HCT116 (cell line): ENCODE results near the gene ITIH3. TPM values are rescaled to one million over a fixed set of nuclear protein-coding genes. Genes with fewer than 3 reads are reported as not detected.

Experiments
- ATAC-seq: fragments of 200-7000 bp; cut with Tn5 transposase; 2 replicates; pipeline ENCODE4 v1.9.1; 2020; ENCODE audit warnings: mild to moderate bottlenecking, moderate library complexity
- BruUV-seq: library from RNA; stranded (reverse); fragments of 400-500 nt; replicated peaks from 2 replicates; lab custom pipeline; 2021; lab: Mats Ljungman, UMichigan
- CTCF ChIA-PET: fragments of 300-600 bp; sonication (Branson Sonifier 250); formaldehyde crosslinking; loops from one replicate; lab custom pipeline; 2021; ENCODE audit warnings: antibody characterized with exemption; lab: Charles Lee
- POLR2A ChIA-PET: fragments of 300-600, 350-600 bp; sonication (Branson Sonifier 250); formaldehyde crosslinking; loops from one replicate; lab custom pipeline; 2021; ENCODE audit warnings: antibody characterized with exemption; lab: Charles Lee
- RAD21 ChIA-PET, 2 experiments: fragments of 300-600 bp; sonication (Branson Sonifier 250); formaldehyde crosslinking; loops; one replicate each; lab custom pipeline; 2023; ENCODE audit warnings: low total read pairs in 2 of 2; ENCODE audit not compliant: uncharacterized antibody in 2 of 2, unreplicated experiment in 2 of 2, low non-redundant PET in 1 of 2; lab: Charles Lee
- DNase-seq: peaks from one replicate; pipeline ENCODE4 v3.0.0-alpha.2; 2010; ENCODE audit warnings: low read depth, low spot score
- H2AFZ ChIP-seq: fragments of 200-600 bp; shearing (Covaris generic), sonication (generic); 2 replicates; pipeline ENCODE4 v1.6.1; 2017; ENCODE audit warnings: low read depth, mixed run types, mixed read lengths, antibody characterized with exemption, low read length; ENCODE audit not compliant: poor library complexity, severe bottlenecking
- H3K27ac ChIP-seq: 2 replicates; pipeline ENCODE4 v1.5.1; 2012; ENCODE audit warnings: low read depth, low read length
- H3K27me3 ChIP-seq: fragments of 200-600 bp; sonication (generic); 2 replicates; pipeline ENCODE4 v1.6.1; 2016; ENCODE audit warnings: mixed run types, low read length, mixed read lengths; ENCODE audit not compliant: insufficient read depth
- H3K36me3 ChIP-seq, 2 experiments: fragments of 200-500 bp in 1 of 2; fragments of 200-600 bp in 1 of 2; sonication (Bioruptor generic) in 1 of 2; sonication (generic) in 1 of 2; 2 replicates each; pipeline versions ENCODE4 v1.5.1 to v1.6.1; 2014 to 2016; ENCODE audit warnings: low read length in 2 of 2, inconsistent platforms in 1 of 2, mixed read lengths in 1 of 2, mixed run types in 1 of 2; ENCODE audit not compliant: insufficient read depth in 2 of 2, control insufficient read depth in 1 of 2
- H3K4me1 ChIP-seq, 2 experiments: fragments of 200-600 bp in 1 of 2; sonication (generic) in 1 of 2; 2 replicates each; pipeline versions ENCODE4 v1.5.1 to v1.6.1; 2012 to 2017; ENCODE audit warnings: low read length in 2 of 2, inconsistent platforms in 1 of 2, mild to moderate bottlenecking in 1 of 2, mixed read lengths in 1 of 2, mixed run types in 1 of 2, moderate library complexity in 1 of 2; ENCODE audit not compliant: insufficient read depth in 2 of 2, control insufficient read depth in 1 of 2
- H3K4me2 ChIP-seq: fragments of 200-600 bp; sonication (generic); 2 replicates; pipeline ENCODE4 v1.6.1; 2017; ENCODE audit warnings: mixed run types, low read length, mixed read lengths
- H3K4me3 ChIP-seq, 2 experiments: fragments of 200-600 bp in 1 of 2; sonication (generic) in 1 of 2; replicated peaks in 1 of 2; 2 replicates each; pipeline ENCODE4 v1.5.1; 2011 to 2016; ENCODE audit warnings: low read length in 2 of 2, control low read depth in 1 of 2, low read depth in 1 of 2, mild to moderate bottlenecking in 1 of 2, mixed read lengths in 1 of 2, mixed run types in 1 of 2
- H3K79me2 ChIP-seq: fragments of 200-600 bp; sonication (generic); 2 replicates; pipeline ENCODE4 v1.6.1; 2017; ENCODE audit warnings: mild to moderate bottlenecking, mixed run types, low read length, moderate library complexity, mixed read lengths; ENCODE audit not compliant: insufficient read depth
- H3K9ac ChIP-seq: fragments of 200-600 bp; sonication (generic); 2 replicates; pipeline ENCODE4 v1.6.1; 2016; ENCODE audit warnings: low read length, mixed read lengths
- H3K9me2 ChIP-seq: fragments of 200-600 bp; sonication (generic), shearing (Covaris generic); 2 replicates; pipeline ENCODE4 v1.6.1; 2017; ENCODE audit warnings: mixed run types, mild to moderate bottlenecking, moderate library complexity; ENCODE audit not compliant: insufficient read depth
- H3K9me3 ChIP-seq, 2 experiments: fragments of 200-500 bp in 1 of 2; fragments of 200-600 bp in 1 of 2; sonication (Bioruptor generic) in 1 of 2; sonication (generic) in 1 of 2; 2 replicates each; pipeline ENCODE4 v1.6.1; 2014 to 2017; ENCODE audit warnings: low read length in 2 of 2, mixed read lengths in 2 of 2, inconsistent platforms in 1 of 2, low read depth in 1 of 2, mild to moderate bottlenecking in 1 of 2, mixed run types in 1 of 2, moderate library complexity in 1 of 2; ENCODE audit not compliant: control insufficient read depth in 1 of 2, insufficient read depth in 1 of 2
- H4K20me1 ChIP-seq: fragments of 200-600 bp; sonication (generic), shearing (Covaris generic); 2 replicates; pipeline ENCODE4 v1.6.1; 2017; ENCODE audit warnings: mixed run types, mild to moderate bottlenecking, moderate library complexity; ENCODE audit not compliant: insufficient read depth
- CEBPB ChIP-seq: IDR thresholded peaks from 2 replicates; pipeline ENCODE4 v1.6.1; 2012; ENCODE audit warnings: low read depth
- EGR1 ChIP-seq: IDR thresholded peaks from 2 replicates; pipeline ENCODE4 v1.6.1; 2012; ENCODE audit warnings: low read depth
- ELF1 ChIP-seq: IDR thresholded peaks from 2 replicates; pipeline ENCODE4 v1.6.1; 2012; ENCODE audit warnings: low read depth, borderline replicate concordance
- EZH2 ChIP-seq: fragments of 200-600 bp; sonication (generic); IDR thresholded peaks from 2 replicates; pipeline ENCODE4 v1.6.1; 2017; ENCODE audit warnings: antibody characterized with exemption, mixed run types
- EZH2phosphoT487 ChIP-seq: fragments of 200-600 bp; IDR thresholded peaks from 2 replicates; pipeline ENCODE4 v1.6.1; 2018; ENCODE audit warnings: antibody characterized with exemption, borderline replicate concordance
- FOSL1 ChIP-seq: IDR thresholded peaks from 2 replicates; pipeline ENCODE4 v1.6.1; 2012; ENCODE audit warnings: low read depth
- JUND ChIP-seq: IDR thresholded peaks from 2 replicates; pipeline ENCODE4 v1.6.1; 2012
- POLR2A ChIP-seq: IDR thresholded peaks from 2 replicates; pipeline ENCODE4 v1.7.0; 2011; ENCODE audit warnings: borderline replicate concordance; ENCODE audit not compliant: insufficient read depth, insufficient read length; ENCODE audit errors: extremely low read depth
- POLR2AphosphoS5 ChIP-seq: IDR thresholded peaks from 2 replicates; pipeline ENCODE4 v1.6.1; 2011; ENCODE audit warnings: mild to moderate bottlenecking, low read depth, low read length, moderate library complexity
- RAD21 ChIP-seq: IDR thresholded peaks from 2 replicates; pipeline ENCODE4 v1.6.1; 2012; ENCODE audit warnings: low read depth, mild to moderate bottlenecking
- REST ChIP-seq: IDR thresholded peaks from 2 replicates; pipeline ENCODE4 v1.6.1; 2012; ENCODE audit warnings: low read depth
- SIN3A ChIP-seq: IDR thresholded peaks from 2 replicates; pipeline ENCODE4 v1.6.1; 2012; ENCODE audit warnings: low read depth
- SP1 ChIP-seq: IDR thresholded peaks from 2 replicates; pipeline ENCODE4 v1.6.1; 2012; ENCODE audit warnings: low read depth
- SRF ChIP-seq: IDR thresholded peaks from 2 replicates; pipeline ENCODE4 v1.6.1; 2012; ENCODE audit warnings: low read depth
- TCF7L2 ChIP-seq: IDR thresholded peaks from 2 replicates; pipeline ENCODE4 v1.7.0; 2011; ENCODE audit warnings: borderline replicate concordance, inconsistent platforms; ENCODE audit not compliant: insufficient read depth, insufficient read length; ENCODE audit errors: extremely low read depth
- YY1 ChIP-seq: IDR thresholded peaks from 2 replicates; pipeline ENCODE4 v1.6.1; 2011; ENCODE audit warnings: low read length, low read depth, moderate library complexity, mild to moderate bottlenecking; ENCODE audit not compliant: insufficient replicate concordance; ENCODE audit errors: extremely low read depth
- ZBTB33 ChIP-seq: IDR thresholded peaks from 2 replicates; pipeline ENCODE4 v1.6.1; 2011; ENCODE audit warnings: mild to moderate bottlenecking, low read length, moderate library complexity; ENCODE audit not compliant: insufficient replicate concordance; ENCODE audit errors: extremely low read depth
- ZFX ChIP-seq: fragments of 450-650 bp; IDR thresholded peaks from 2 replicates; pipeline ENCODE4 v1.6.1; 2017
- ZNF274 ChIP-seq: fragments of 200-500 bp; sonication (Bioruptor generic); IDR thresholded peaks from 2 replicates; pipeline ENCODE4 v1.6.1; 2014; ENCODE audit warnings: mild to moderate bottlenecking, low read depth, low read length, inconsistent platforms
- intact Hi-C: fragments of 100-400 bp; cut with micrococcal nuclease; formaldehyde crosslinking; loops from 2 replicates; pipeline ENCODE4 v1.10.0; 2022
- total RNA-seq: library from RNA; stranded (reverse); gene quantifications from one replicate; pipeline ENCODE4 v1.2.1, GENCODE V29; 2021; ENCODE audit not compliant: unreplicated experiment
- TF ChIP-seq, protein P1 (sequence below): IDR thresholded peaks from 2 replicates; pipeline ENCODE4 v1.6.1; 2012

Gene ITIH3
- total RNA-seq, 1 experiment from 2014 or later = 0.44 TPM

DNA sequence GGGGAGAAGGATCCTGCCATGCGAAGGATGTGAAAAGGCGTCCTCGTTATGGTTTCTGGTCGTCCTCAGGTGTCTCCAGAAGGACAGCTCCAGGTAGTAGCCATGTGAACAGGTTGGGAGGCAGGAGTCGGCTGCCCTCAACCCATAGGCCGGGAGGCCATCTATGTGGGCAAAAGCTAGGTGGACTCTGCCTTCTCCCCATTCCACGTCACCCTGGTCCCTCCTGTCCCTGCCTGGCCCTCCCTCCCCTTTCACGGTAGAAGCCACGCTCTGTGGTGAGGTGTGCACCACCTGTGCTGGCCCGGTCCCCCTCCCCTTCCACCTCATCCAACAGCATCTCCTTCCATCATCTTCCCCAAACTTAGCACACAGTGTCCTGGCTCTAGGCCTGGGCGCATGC, 16.3 kb downstream of the ITIH3 start:
- POLR2A ChIA-PET = no interaction called here
- ATAC-seq (no peak), DNase-seq (no peak)
- no TSS peak for BruUV-seq
- no peaks in the 10 kb centered on the region for H3K4me1 ChIP-seq
- H3K9me3 ChIP-seq = no peaks in the 10 kb centered on the region
- no peaks in the 10 kb centered on the region for H3K79me2 ChIP-seq
- TF ChIP-seq REST = no peak
- no peak for TF ChIP-seq SRF
- TF ChIP-seq EZH2phosphoT487 = no peak
- no peak for TF ChIP-seq JUND
- no peak for TF ChIP-seq RAD21
- no peak for TF ChIP-seq EZH2
- TF ChIP-seq POLR2A = no peak
- TF ChIP-seq, protein P1, sequence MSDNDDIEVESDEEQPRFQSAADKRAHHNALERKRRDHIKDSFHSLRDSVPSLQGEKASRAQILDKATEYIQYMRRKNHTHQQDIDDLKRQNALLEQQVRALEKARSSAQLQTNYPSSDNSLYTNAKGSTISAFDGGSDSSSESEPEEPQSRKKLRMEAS = no peak
- no peak for TF ChIP-seq SIN3A
- TF ChIP-seq POLR2AphosphoS5 = no peak
- TF ChIP-seq ZNF274 = no peak
- no peak for TF ChIP-seq CEBPB
- no peak for TF ChIP-seq TCF7L2
- TF ChIP-seq YY1 = no peak
- TF ChIP-seq ELF1 = no peak
- no peak for TF ChIP-seq ZFX
- no peak for TF ChIP-seq EGR1
- TF ChIP-seq SP1 = no peak
- TF ChIP-seq ZBTB33 = no peak
- no peak for TF ChIP-seq FOSL1
- no peak overlapping the region for H3K9ac ChIP-seq
- no peaks in the 10 kb centered on the region for H3K9me2 ChIP-seq
- no peak overlapping the region for H3K4me3 ChIP-seq
- no peaks in the 10 kb centered on the region for H3K27me3 ChIP-seq
- intact Hi-C loops = no loop called here
- no peaks in the 10 kb centered on the region for H4K20me1 ChIP-seq
- H2AFZ ChIP-seq = no peak overlapping the region
- H3K36me3 ChIP-seq = no peaks in the 10 kb centered on the region
- CTCF ChIA-PET = no interaction called here
- RAD21 ChIA-PET = no interaction called here
- no peak overlapping the region for H3K4me2 ChIP-seq
- H3K27ac ChIP-seq = no peak overlapping the region
